ENCODE measurements around the gene ZNF451. TPM values are rescaled to one million over a fixed set of nuclear protein-coding genes. Genes with fewer than 3 reads are reported as not detected.

ZNF451 gene
- total and polyA plus RNA-seq, 2 donors (not counting 1 experiment from before 2014, with no cell fraction given): 25.9 to 86.3 TPM

DNA sequence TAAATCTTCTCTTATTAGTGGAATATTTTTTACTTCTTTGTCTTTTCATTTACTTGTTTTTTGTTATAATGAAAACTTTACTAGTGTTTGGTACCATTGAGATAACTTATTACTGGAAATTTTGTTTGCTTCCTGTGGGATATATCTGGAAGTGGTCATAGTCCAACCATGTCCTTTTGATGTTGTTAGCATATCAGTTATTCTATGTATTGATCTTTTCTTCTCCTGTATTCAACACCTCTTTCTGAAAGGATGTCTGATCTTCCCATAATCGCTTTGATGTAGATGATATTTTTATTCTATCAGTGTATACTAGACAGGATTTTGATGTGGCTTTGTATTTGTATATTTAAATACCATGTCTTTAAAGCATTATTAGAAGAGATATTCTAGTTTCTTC lies 17.0 kb downstream of the ZNF451 start:
- H3K9me3 Mint-ChIP-seq (ENCODE audit: insufficient read depth): no peaks in the 10 kb centered on the region
- Histone ChIP-seq H3K27me3 (replicated peaks in 1 of 4; ENCODE audit: control extremely low read depth in 1 of 4, control insufficient read depth in 3 of 4, insufficient read depth in 4 of 4, low read length in 3 of 4) (no peaks in the 10 kb centered on the region), H3K9ac (ENCODE audit: low read length) (no peak overlapping the region), H3K4me1 (ENCODE audit: control insufficient read depth in 2 of 2, insufficient read depth in 2 of 2, low read length in 2 of 2) (peaks cover 14 to 30% of the 10 kb centered on the region in 2 donors), H3K4me2 (replicated peaks; ENCODE audit: low read depth, low read length, poor library complexity, severe bottlenecking) (no peak overlapping the region), H2AFZ (ENCODE audit: insufficient read depth, low read depth, low read length, poor library complexity, severe bottlenecking) (no peak overlapping the region), H3K27ac (ENCODE audit: low read length in 2 of 2) (no peak overlapping the region), H3K9me3 (ENCODE audit: control extremely low read depth in 1 of 3, control insufficient read depth in 2 of 3, insufficient read depth in 1 of 3, low read length in 2 of 3) (no peaks in the 10 kb centered on the region), H3K4me3 (ENCODE audit: control extremely low read depth in 1 of 5, extremely low read depth in 1 of 5, insufficient read depth in 1 of 5, low read depth in 2 of 5, low read length in 4 of 5) (no peak overlapping the region), H3K79me2 (ENCODE audit: control insufficient read depth, insufficient read depth, low read length) (peaks cover 48% of the 10 kb centered on the region), H3K36me3 (replicated peaks in 1 of 2; ENCODE audit: control extremely low read depth in 1 of 2, control insufficient read depth in 1 of 2, extremely low read depth in 1 of 2, insufficient read depth in 2 of 2, low read length in 1 of 2) (peaks cover 8 to 19% of the 10 kb centered on the region in 2 experiments), H4K20me1 (ENCODE audit: control insufficient read depth, insufficient read depth, low read length, poor library complexity, severe bottlenecking) (peaks cover 42% of the 10 kb centered on the region)
- WGBS (ENCODE audit: insufficient coverage): no CpG with 5 or more reads among the region's 1 CpG
- peaks cover 41% of the 10 kb centered on the region for H3K4me1 Mint-ChIP-seq
- no peak overlapping the region for H3K27ac Mint-ChIP-seq
- ChIA-PET CTCF (no interaction called here), POLR2A (interaction anchor here (0.7 kb wide), 1 partner anchor 17 kb away, joined by 7 read pairs; no protein-coding TSS in a partner anchor)
- H3K27me3 Mint-ChIP-seq: no peaks in the 10 kb centered on the region
- ATAC-seq (ENCODE audit: low read depth) (no peak), DNase-seq (no peak)
- intact Hi-C loops (cut with micrococcal nuclease): no loop called here
- TF ChIP-seq, protein P1, sequence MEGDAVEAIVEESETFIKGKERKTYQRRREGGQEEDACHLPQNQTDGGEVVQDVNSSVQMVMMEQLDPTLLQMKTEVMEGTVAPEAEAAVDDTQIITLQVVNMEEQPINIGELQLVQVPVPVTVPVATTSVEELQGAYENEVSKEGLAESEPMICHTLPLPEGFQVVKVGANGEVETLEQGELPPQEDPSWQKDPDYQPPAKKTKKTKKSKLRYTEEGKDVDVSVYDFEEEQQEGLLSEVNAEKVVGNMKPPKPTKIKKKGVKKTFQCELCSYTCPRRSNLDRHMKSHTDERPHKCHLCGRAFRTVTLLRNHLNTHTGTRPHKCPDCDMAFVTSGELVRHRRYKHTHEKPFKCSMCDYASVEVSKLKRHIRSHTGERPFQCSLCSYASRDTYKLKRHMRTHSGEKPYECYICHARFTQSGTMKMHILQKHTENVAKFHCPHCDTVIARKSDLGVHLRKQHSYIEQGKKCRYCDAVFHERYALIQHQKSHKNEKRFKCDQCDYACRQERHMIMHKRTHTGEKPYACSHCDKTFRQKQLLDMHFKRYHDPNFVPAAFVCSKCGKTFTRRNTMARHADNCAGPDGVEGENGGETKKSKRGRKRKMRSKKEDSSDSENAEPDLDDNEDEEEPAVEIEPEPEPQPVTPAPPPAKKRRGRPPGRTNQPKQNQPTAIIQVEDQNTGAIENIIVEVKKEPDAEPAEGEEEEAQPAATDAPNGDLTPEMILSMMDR (IDR thresholded peaks at IDR 0.05): no peak
- no peak for TF ChIP-seq EZH2 (IDR thresholded peaks at IDR 0.05; ENCODE audit: borderline replicate concordance, insufficient read depth, low read depth, low read length, poor library complexity, severe bottlenecking)
- no peak overlapping the region for H3K4me3 Mint-ChIP-seq

- H3K79me2 ChIP-seq (ENCODE audit: control insufficient read depth, insufficient read depth, low read length): peaks cover 43% of the 10 kb centered on the region
- no peak overlapping the region for H3K4me3 ChIP-seq (ENCODE audit: control extremely low read depth in 1 of 5, extremely low read depth in 1 of 5, insufficient read depth in 1 of 5, low read depth in 2 of 5, low read length in 4 of 5)
- no peak overlapping the region for H2AFZ ChIP-seq (ENCODE audit: insufficient read depth, low read depth, low read length, poor library complexity, severe bottlenecking)
- WGBS (ENCODE audit: insufficient coverage): 20% methylated on average over 1 of the region's 1 CpG
- H3K4me3 Mint-ChIP-seq: peak overlapping the region; percentile 38
- no peak overlapping the region for H3K9ac ChIP-seq (ENCODE audit: low read length)
- no peaks in the 10 kb centered on the region for H3K27me3 ChIP-seq (replicated peaks in 1 of 4; ENCODE audit: control extremely low read depth in 1 of 4, control insufficient read depth in 3 of 4, insufficient read depth in 4 of 4, low read length in 3 of 4)
- H3K27ac ChIP-seq (ENCODE audit: low read length in 2 of 2): no peak overlapping the region
- POLR2A ChIA-PET: no interaction called here
- peak; percentile 47 for DNase-seq
- H3K4me2 ChIP-seq (replicated peaks; ENCODE audit: low read depth, low read length, poor library complexity, severe bottlenecking): peak overlapping the region; percentile 1
- peaks cover 14 to 30% of the 10 kb centered on the region in 2 donors for H3K4me1 ChIP-seq (ENCODE audit: control insufficient read depth in 2 of 2, insufficient read depth in 2 of 2, low read length in 2 of 2)
- TF ChIP-seq, protein P1 (IDR thresholded peaks at IDR 0.05): no peak
- no peak for TF ChIP-seq EZH2 (IDR thresholded peaks at IDR 0.05; ENCODE audit: borderline replicate concordance, insufficient read depth, low read depth, low read length, poor library complexity, severe bottlenecking)
- H3K36me3 ChIP-seq (replicated peaks in 1 of 2; ENCODE audit: control extremely low read depth in 1 of 2, control insufficient read depth in 1 of 2, extremely low read depth in 1 of 2, insufficient read depth in 2 of 2, low read length in 1 of 2): peaks cover 0 to 5% of the 10 kb centered on the region in 2 experiments
- CTCF ChIA-PET: no interaction called here
- H3K4me1 Mint-ChIP-seq: peaks cover 38% of the 10 kb centered on the region
- ATAC-seq (ENCODE audit: low read depth): peak; percentile 74
- no peaks in the 10 kb centered on the region for H3K9me3 Mint-ChIP-seq (ENCODE audit: insufficient read depth)
- peaks cover 35% of the 10 kb centered on the region for H4K20me1 ChIP-seq (ENCODE audit: control insufficient read depth, insufficient read depth, low read length, poor library complexity, severe bottlenecking)
- H3K9me3 ChIP-seq (ENCODE audit: control extremely low read depth in 1 of 3, control insufficient read depth in 2 of 3, insufficient read depth in 1 of 3, low read length in 2 of 3): no peaks in the 10 kb centered on the region
- no peaks in the 10 kb centered on the region for H3K27me3 Mint-ChIP-seq
- intact Hi-C loops (cut with micrococcal nuclease): no loop called here
- H3K27ac Mint-ChIP-seq: peak overlapping the region; percentile 11
Observed at GRCh38 chr6:57108691-57109090, 18.7 kb downstream of the ZNF451 start.

Measured in B cell (primary cell).